SU-DHL-6 (cell line): Measurements from ENCODE around the gene RPS27A.

Experiments
- H2AFZ ChIP-seq: fragments of 200-600 bp; sonication (generic); 2 replicates; pipeline ENCODE4 v1.6.1; 2014; ENCODE audit warnings: low read depth, mild to moderate bottlenecking, moderate library complexity, mixed read lengths, antibody characterized with exemption, low read length; ENCODE audit not compliant: severe bottlenecking
- H3F3A ChIP-seq: fragments of 200-600 bp; shearing (Covaris generic); 2 replicates; pipeline ENCODE4 v1.6.0; 2016; ENCODE audit warnings: antibody characterized with exemption, mild to moderate bottlenecking; ENCODE audit not compliant: insufficient read depth
- H3K27ac ChIP-seq: fragments of 200-600 bp; sonication (generic); 2 replicates; pipeline ENCODE4 v1.5.1; 2016; ENCODE audit warnings: low read depth, mild to moderate bottlenecking, low read length, moderate library complexity, mixed read lengths
- H3K27me3 ChIP-seq: fragments of 200-600 bp; sonication (generic), shearing (Covaris generic); 2 replicates; pipeline ENCODE4 v1.6.0; 2014; ENCODE audit warnings: mild to moderate bottlenecking, low read length
- H3K36me3 ChIP-seq: fragments of 200-600 bp; sonication (generic); 2 replicates; pipeline ENCODE4 v1.6.1; 2014; ENCODE audit warnings: mild to moderate bottlenecking, low read length, mixed read lengths
- H3K4me2 ChIP-seq: fragments of 300-600, 200-600 bp; shearing (Covaris generic), sonication (generic); 2 replicates; pipeline ENCODE4 v1.6.0; 2014; ENCODE audit warnings: low read length, low read depth, mild to moderate bottlenecking; ENCODE audit not compliant: poor library complexity, severe bottlenecking
- H3K4me3 ChIP-seq: fragments of 200-600 bp; sonication (generic); 2 replicates; pipeline ENCODE4 v1.5.1; 2014; ENCODE audit warnings: antibody characterized with exemption, low read length, mild to moderate bottlenecking, mixed read lengths; ENCODE audit not compliant: insufficient read depth, poor library complexity, severe bottlenecking
- H3K79me2 ChIP-seq: fragments of 200-600 bp; sonication (generic); 2 replicates; pipeline ENCODE4 v1.6.1; 2014; ENCODE audit warnings: mild to moderate bottlenecking, low read length, moderate library complexity; ENCODE audit not compliant: insufficient read depth
- H3K9ac ChIP-seq: fragments of 200-600 bp; sonication (generic); 2 replicates; pipeline ENCODE4 v1.7.0; 2014; ENCODE audit warnings: mild to moderate bottlenecking, low read length
- H3K9me2 ChIP-seq: fragments of 200-600 bp; sonication (generic); replicated peaks from 2 replicates; pipeline ENCODE4 v1.6.1; 2014; ENCODE audit warnings: low read length; ENCODE audit not compliant: insufficient read depth
- H3K9me3 ChIP-seq: fragments of 200-600 bp; sonication (generic); 2 replicates; pipeline ENCODE4 v1.6.1; 2014; ENCODE audit warnings: low read length, mixed read lengths; ENCODE audit not compliant: insufficient read depth
- H4K20me1 ChIP-seq: fragments of 200-600 bp; sonication (generic); 2 replicates; pipeline ENCODE4 v1.6.1; 2014; ENCODE audit warnings: low read depth, mild to moderate bottlenecking, antibody characterized with exemption, low read length, moderate library complexity, mixed read lengths
- CTCF ChIP-seq: fragments of 200-600 bp; sonication (generic); IDR thresholded peaks from one replicate; pipeline ENCODE4 v1.5.1; 2017; ENCODE audit warnings: antibody characterized with exemption, mild to moderate bottlenecking, low read length, moderate library complexity; ENCODE audit not compliant: insufficient read depth, poor library complexity, severe bottlenecking
- EZH2phosphoT487 ChIP-seq: fragments of 200-600 bp; sonication (generic), shearing (Covaris generic); conservative IDR thresholded peaks from 2 replicates; pipeline ENCODE4 v1.6.1; 2018; ENCODE audit warnings: mild to moderate bottlenecking, antibody characterized with exemption, low read length, moderate library complexity, mixed read lengths

Gene RPS27A

GRCh38 chr2:55231546-55232083, 873 bp upstream of the RPS27A start:
- TF ChIP-seq EZH2phosphoT487, result no peak
- TF ChIP-seq CTCF, result no peak
- H3F3A ChIP-seq, result peaks cover 46% of the 10 kb centered on the region
- H2AFZ ChIP-seq, result peak overlapping the region; percentile 91
- peaks cover 4% of the 10 kb centered on the region; the same call in 1 of the 2 replicates for H4K20me1 ChIP-seq
- peak overlapping the region; percentile 94 for H3K9ac ChIP-seq
- H3K9me3 ChIP-seq, result no peaks in the 10 kb centered on the region
- no peaks in the 10 kb centered on the region for H3K27me3 ChIP-seq
- peaks cover 45% of the 10 kb centered on the region for H3K79me2 ChIP-seq
- no peaks in the 10 kb centered on the region for H3K9me2 ChIP-seq
- H3K4me2 ChIP-seq, result peak overlapping the region; percentile 96
- peak overlapping the region; percentile 90 for H3K27ac ChIP-seq
- peaks cover 33% of the 10 kb centered on the region for H3K36me3 ChIP-seq
- peak overlapping the region; percentile 91 for H3K4me3 ChIP-seq

- Histone ChIP-seq H3K27me3 (no peaks in the 10 kb centered on the region), H3K36me3 (peaks cover 37% of the 10 kb centered on the region), H3K9me2 (no peaks in the 10 kb centered on the region), H2AFZ (no peak overlapping the region), H3K4me3 (peak overlapping the region; percentile 91), H3K9me3 (no peaks in the 10 kb centered on the region), H4K20me1 (peaks cover 4% of the 10 kb centered on the region; the same call in 1 of the 2 replicates), H3K9ac (peak overlapping the region; percentile 94), H3F3A (peaks cover 55% of the 10 kb centered on the region), H3K79me2 (peaks cover 41% of the 10 kb centered on the region), H3K4me2 (peak overlapping the region; percentile 96), H3K27ac (peak overlapping the region; percentile 90)
- TF ChIP-seq CTCF (no peak), EZH2phosphoT487 (no peak)
These were observed 572 bp downstream of the RPS27A start for GRCh38 chr2:55232863-55233657.

GRCh38 chr2:55233658-55233940, 1.1 kb downstream of the RPS27A start:
- Histone ChIP-seq H2AFZ (no peak overlapping the region), H3K4me3 (peak overlapping the region; percentile 91), H3K27me3 (no peaks in the 10 kb centered on the region), H3F3A (peaks cover 58% of the 10 kb centered on the region), H3K79me2 (peaks cover 36% of the 10 kb centered on the region), H3K9me2 (no peaks in the 10 kb centered on the region), H3K27ac (peak overlapping the region; percentile 90), H3K9me3 (no peaks in the 10 kb centered on the region), H3K36me3 (peaks cover 37% of the 10 kb centered on the region), H3K9ac (peak overlapping the region; percentile 94), H3K4me2 (peak overlapping the region; percentile 96), H4K20me1 (peaks cover 4% of the 10 kb centered on the region; the same call in 1 of the 2 replicates)
- TF ChIP-seq EZH2phosphoT487 (no peak), CTCF (no peak)
